SU-DHL-6 (cell line): Measurements from ENCODE around the gene INTS3.
"Not testable (repeated sequence)": the region's sequence is repeated elsewhere in the genome, so short reads cannot be mapped to it uniquely, and the experiment has no call there.

ENCODE experiments used
- H2AFZ ChIP-seq: fragments of 200-600 bp; sonication (generic); 2 replicates; pipeline ENCODE4 v1.6.1; 2014; ENCODE audit warnings: low read depth, mild to moderate bottlenecking, moderate library complexity, mixed read lengths, antibody characterized with exemption, low read length; ENCODE audit not compliant: severe bottlenecking
- H3F3A ChIP-seq: fragments of 200-600 bp; shearing (Covaris generic); 2 replicates; pipeline ENCODE4 v1.6.0; 2016; ENCODE audit warnings: antibody characterized with exemption, mild to moderate bottlenecking; ENCODE audit not compliant: insufficient read depth
- H3K27ac ChIP-seq: fragments of 200-600 bp; sonication (generic); 2 replicates; pipeline ENCODE4 v1.5.1; 2016; ENCODE audit warnings: low read depth, mild to moderate bottlenecking, low read length, moderate library complexity, mixed read lengths
- H3K27me3 ChIP-seq: fragments of 200-600 bp; sonication (generic), shearing (Covaris generic); 2 replicates; pipeline ENCODE4 v1.6.0; 2014; ENCODE audit warnings: mild to moderate bottlenecking, low read length
- H3K36me3 ChIP-seq: fragments of 200-600 bp; sonication (generic); 2 replicates; pipeline ENCODE4 v1.6.1; 2014; ENCODE audit warnings: mild to moderate bottlenecking, low read length, mixed read lengths
- H3K4me2 ChIP-seq: fragments of 300-600, 200-600 bp; shearing (Covaris generic), sonication (generic); 2 replicates; pipeline ENCODE4 v1.6.0; 2014; ENCODE audit warnings: low read length, low read depth, mild to moderate bottlenecking; ENCODE audit not compliant: poor library complexity, severe bottlenecking
- H3K4me3 ChIP-seq: fragments of 200-600 bp; sonication (generic); 2 replicates; pipeline ENCODE4 v1.5.1; 2014; ENCODE audit warnings: antibody characterized with exemption, low read length, mild to moderate bottlenecking, mixed read lengths; ENCODE audit not compliant: insufficient read depth, poor library complexity, severe bottlenecking
- H3K79me2 ChIP-seq: fragments of 200-600 bp; sonication (generic); 2 replicates; pipeline ENCODE4 v1.6.1; 2014; ENCODE audit warnings: mild to moderate bottlenecking, low read length, moderate library complexity; ENCODE audit not compliant: insufficient read depth
- H3K9ac ChIP-seq: fragments of 200-600 bp; sonication (generic); 2 replicates; pipeline ENCODE4 v1.7.0; 2014; ENCODE audit warnings: mild to moderate bottlenecking, low read length
- H3K9me2 ChIP-seq: fragments of 200-600 bp; sonication (generic); replicated peaks from 2 replicates; pipeline ENCODE4 v1.6.1; 2014; ENCODE audit warnings: low read length; ENCODE audit not compliant: insufficient read depth
- H3K9me3 ChIP-seq: fragments of 200-600 bp; sonication (generic); 2 replicates; pipeline ENCODE4 v1.6.1; 2014; ENCODE audit warnings: low read length, mixed read lengths; ENCODE audit not compliant: insufficient read depth
- H4K20me1 ChIP-seq: fragments of 200-600 bp; sonication (generic); 2 replicates; pipeline ENCODE4 v1.6.1; 2014; ENCODE audit warnings: low read depth, mild to moderate bottlenecking, antibody characterized with exemption, low read length, moderate library complexity, mixed read lengths
- EZH2phosphoT487 ChIP-seq: fragments of 200-600 bp; sonication (generic), shearing (Covaris generic); conservative IDR thresholded peaks from 2 replicates; pipeline ENCODE4 v1.6.1; 2018; ENCODE audit warnings: mild to moderate bottlenecking, antibody characterized with exemption, low read length, moderate library complexity, mixed read lengths
- TF ChIP-seq, protein P1 (sequence below): fragments of 200-600 bp; sonication (generic); IDR thresholded peaks from one replicate; pipeline ENCODE4 v1.5.1; 2017; ENCODE audit warnings: antibody characterized with exemption, mild to moderate bottlenecking, low read length, moderate library complexity; ENCODE audit not compliant: insufficient read depth, poor library complexity, severe bottlenecking

The INTS3 gene

DNA sequence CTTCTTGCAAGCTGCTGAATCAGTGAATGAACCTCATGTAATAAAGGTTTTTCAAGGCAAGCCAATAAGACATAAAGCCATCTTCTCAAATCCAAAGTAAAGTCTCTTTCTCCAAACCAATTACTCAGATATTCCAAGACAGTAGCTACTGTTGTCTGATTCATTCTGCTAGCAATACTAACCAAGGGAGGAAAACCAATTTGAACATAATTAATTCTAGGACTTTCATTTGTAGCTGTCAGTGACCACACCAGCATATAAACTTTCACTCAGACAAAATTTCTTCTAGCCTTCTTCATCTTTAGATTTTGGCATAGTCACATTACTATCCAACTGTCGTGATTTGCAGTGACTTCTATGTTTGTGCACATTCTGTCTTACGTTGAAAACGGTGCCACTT is 10.5 kb upstream of the INTS3 start:
- Histone ChIP-seq H3K27ac (no peak overlapping the region), H3K9me3 (no peaks in the 10 kb centered on the region), H3K9me2 (no peaks in the 10 kb centered on the region), H2AFZ (no peak overlapping the region), H3K27me3 (no peaks in the 10 kb centered on the region), H3K9ac (no peak overlapping the region), H4K20me1 (no peaks in the 10 kb centered on the region), H3K4me2 (no peak overlapping the region), H3K36me3 (no peaks in the 10 kb centered on the region), H3K4me3 (no peak overlapping the region), H3F3A (no peaks in the 10 kb centered on the region), H3K79me2 (no peaks in the 10 kb centered on the region)
- TF ChIP-seq, protein P1, sequence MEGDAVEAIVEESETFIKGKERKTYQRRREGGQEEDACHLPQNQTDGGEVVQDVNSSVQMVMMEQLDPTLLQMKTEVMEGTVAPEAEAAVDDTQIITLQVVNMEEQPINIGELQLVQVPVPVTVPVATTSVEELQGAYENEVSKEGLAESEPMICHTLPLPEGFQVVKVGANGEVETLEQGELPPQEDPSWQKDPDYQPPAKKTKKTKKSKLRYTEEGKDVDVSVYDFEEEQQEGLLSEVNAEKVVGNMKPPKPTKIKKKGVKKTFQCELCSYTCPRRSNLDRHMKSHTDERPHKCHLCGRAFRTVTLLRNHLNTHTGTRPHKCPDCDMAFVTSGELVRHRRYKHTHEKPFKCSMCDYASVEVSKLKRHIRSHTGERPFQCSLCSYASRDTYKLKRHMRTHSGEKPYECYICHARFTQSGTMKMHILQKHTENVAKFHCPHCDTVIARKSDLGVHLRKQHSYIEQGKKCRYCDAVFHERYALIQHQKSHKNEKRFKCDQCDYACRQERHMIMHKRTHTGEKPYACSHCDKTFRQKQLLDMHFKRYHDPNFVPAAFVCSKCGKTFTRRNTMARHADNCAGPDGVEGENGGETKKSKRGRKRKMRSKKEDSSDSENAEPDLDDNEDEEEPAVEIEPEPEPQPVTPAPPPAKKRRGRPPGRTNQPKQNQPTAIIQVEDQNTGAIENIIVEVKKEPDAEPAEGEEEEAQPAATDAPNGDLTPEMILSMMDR, result no peak
- TF ChIP-seq EZH2phosphoT487, result no peak

DNA sequence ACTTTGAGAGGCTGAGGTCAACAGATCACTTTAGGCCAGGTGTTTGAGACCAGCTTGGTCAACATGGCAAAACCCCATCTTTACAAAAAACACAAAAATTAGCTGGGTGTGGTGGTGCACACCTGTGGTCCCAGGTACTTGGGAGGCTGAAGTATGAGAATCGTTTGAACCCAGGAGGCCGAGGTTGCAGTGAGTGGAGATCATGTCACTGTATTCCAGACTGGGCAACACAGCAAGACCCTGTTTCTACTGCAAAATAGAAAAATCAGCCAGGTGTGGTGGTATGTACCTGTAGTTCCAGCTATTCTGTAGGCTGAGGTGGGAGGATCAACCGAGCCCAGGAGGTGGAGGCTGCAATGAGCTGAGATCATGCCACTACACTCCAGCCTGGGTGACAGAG is 4.2 kb upstream of the INTS3 start:
- TF ChIP-seq, protein P1, result no peak
- no peak for TF ChIP-seq EZH2phosphoT487

DNA sequence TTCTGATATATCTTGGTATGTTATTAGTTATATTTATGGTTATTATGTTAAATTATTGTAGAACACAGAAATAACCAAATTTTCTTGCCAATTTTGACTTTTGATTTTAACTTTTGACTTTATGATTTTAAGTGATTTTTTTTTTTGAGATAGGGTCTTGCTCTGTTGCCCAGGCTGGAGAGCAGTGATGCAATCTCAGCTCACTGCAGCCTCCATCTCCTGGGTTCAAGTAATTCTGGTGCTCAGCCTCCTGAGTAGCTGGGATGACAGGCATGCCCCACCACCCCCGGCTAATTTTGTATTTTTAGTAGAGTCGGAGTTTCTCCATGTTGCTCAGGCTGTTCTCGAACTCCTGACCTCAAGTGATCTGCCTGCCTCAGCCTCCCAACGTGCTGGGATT is 3.2 kb upstream of the INTS3 start:
- H3K27me3 ChIP-seq, H4K20me1 ChIP-seq: not testable (repeated sequence)

More for the DNA sequence above, 4.2 kb upstream of the INTS3 start:
- Histone ChIP-seq H3K27ac (no peak overlapping the region), H3K9me3 (no peaks in the 10 kb centered on the region), H4K20me1 (no peaks in the 10 kb centered on the region), H3F3A (peaks cover 10% of the 10 kb centered on the region; the same call in 1 of the 2 replicates), H2AFZ (no peak overlapping the region), H3K4me2 (no peak overlapping the region), H3K4me3 (no peak overlapping the region), H3K9ac (no peak overlapping the region), H3K79me2 (peaks cover 6% of the 10 kb centered on the region; the same call in 1 of the 2 replicates), H3K36me3 (no peaks in the 10 kb centered on the region), H3K27me3 (no peaks in the 10 kb centered on the region), H3K9me2 (no peaks in the 10 kb centered on the region)

DNA sequence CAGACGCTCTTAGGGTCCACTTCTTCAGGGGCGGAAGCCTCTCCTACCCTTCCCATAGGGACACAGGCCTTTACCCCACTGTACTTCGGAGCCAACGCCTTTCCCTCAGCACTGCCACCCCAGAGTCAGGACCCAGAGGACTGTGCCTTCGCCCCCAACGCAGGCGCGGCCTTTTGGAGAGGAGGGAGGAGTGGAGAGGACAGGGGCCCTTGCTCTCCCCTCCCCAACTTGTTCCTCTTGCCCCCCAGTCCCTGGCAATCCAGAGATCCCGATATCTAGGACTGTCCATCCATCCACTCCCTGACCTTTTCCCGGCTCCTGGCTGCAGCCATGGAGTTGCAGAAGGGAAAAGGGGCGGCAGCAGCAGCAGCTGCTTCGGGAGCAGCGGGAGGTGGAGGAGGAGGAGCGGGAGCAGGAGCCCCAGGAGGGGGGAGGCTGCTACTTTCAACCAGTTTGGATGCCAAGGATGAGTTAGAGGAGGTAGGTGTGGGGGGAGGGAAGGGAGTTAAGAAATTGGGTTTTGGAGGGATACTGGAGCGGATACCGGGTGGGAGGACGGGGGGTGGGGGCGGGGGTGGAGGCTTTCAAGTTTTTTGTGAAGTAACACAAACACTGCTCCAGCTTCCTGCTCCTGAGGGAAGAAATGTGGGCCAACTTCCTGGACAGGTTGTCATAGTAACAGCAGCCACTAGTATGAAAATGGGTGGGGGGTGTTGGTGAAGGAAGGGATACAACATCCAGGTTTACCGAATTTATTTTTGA is 636 bp downstream of the INTS3 start:
- H3K9me3 ChIP-seq, result no peaks in the 10 kb centered on the region
- no peak for TF ChIP-seq EZH2phosphoT487
- TF ChIP-seq, protein P1, result no peak
- no peaks in the 10 kb centered on the region for H3K36me3 ChIP-seq
- peak overlapping the region; percentile 42 for H2AFZ ChIP-seq
- peaks cover 21% of the 10 kb centered on the region for H3K79me2 ChIP-seq
- H3K27ac ChIP-seq, result peak overlapping the region; percentile 75
- peaks cover 17% of the 10 kb centered on the region; the same call in 1 of the 2 replicates for H3F3A ChIP-seq
- peak overlapping the region; percentile 78 for H3K4me3 ChIP-seq
- H3K9me2 ChIP-seq, result no peaks in the 10 kb centered on the region
- H3K9ac ChIP-seq, result peak overlapping the region; percentile 99
- H3K4me2 ChIP-seq, result peak overlapping the region; percentile 90
- no peaks in the 10 kb centered on the region for H4K20me1 ChIP-seq
- H3K27me3 ChIP-seq, result no peaks in the 10 kb centered on the region

More for the DNA sequence above, 3.2 kb upstream of the INTS3 start:
- not testable (repeated sequence) for H3K9me2 ChIP-seq, H3K4me2 ChIP-seq, H3K36me3 ChIP-seq, H2AFZ ChIP-seq, H3K4me3 ChIP-seq, H3K27ac ChIP-seq, H3K9ac ChIP-seq, H3F3A ChIP-seq, H3K9me3 ChIP-seq
- H3K79me2 ChIP-seq, result peaks cover 13% of the 10 kb centered on the region
